Naive thymus-derived CD4-positive, alpha-beta T cell (primary cell): ENCODE results near the gene GRIN2A. TPM values are rescaled to one million over a fixed set of nuclear protein-coding genes. Genes with fewer than 3 reads are reported as not detected.

Experiments
- ATAC-seq: fragments of 150-1000 bp; cut with Tn5 transposase; 2 replicates; pipeline ENCODE4 v1.10.0; 2021; ENCODE audit warnings: mild to moderate bottlenecking, moderate library complexity
- CTCF ChIA-PET: fragments of 350-600 bp; sonication (Branson Sonifier 250); formaldehyde crosslinking; loops from one replicate; lab custom pipeline; 2021; ENCODE audit warnings: antibody characterized with exemption; lab: Charles Lee
- POLR2A ChIA-PET: fragments of 350-600 bp; sonication (Branson Sonifier 250); formaldehyde crosslinking; loops from one replicate; lab custom pipeline; 2021; ENCODE audit warnings: antibody characterized with exemption, inconsistent platforms; lab: Charles Lee
- DNase-seq, 9 donors: peaks; one replicate each; pipeline versions ENCODE4 v3.0.0 to v3.0.0-alpha.2; 2020 to 2022; ENCODE audit warnings: mixed read lengths in 1 of 9
- H3K27ac ChIP-seq: one replicate; pipeline ENCODE4 v1.7.0; 2013; ENCODE audit warnings: mild to moderate bottlenecking, low read depth, low read length, moderate library complexity
- H3K27me3 ChIP-seq, 2 donors: one replicate each; pipeline ENCODE4 v1.7.0; 2013; ENCODE audit warnings: low read length in 2 of 2, mild to moderate bottlenecking in 2 of 2, moderate library complexity in 2 of 2; ENCODE audit not compliant: control insufficient read depth in 2 of 2, insufficient read depth in 2 of 2
- H3K36me3 ChIP-seq, 3 experiments: 1 replicate in 2 of 3; 2 replicates in 1 of 3; pipeline ENCODE4 v1.7.0; 2013; ENCODE audit warnings: low read length in 3 of 3, mild to moderate bottlenecking in 3 of 3, moderate library complexity in 1 of 3; ENCODE audit not compliant: insufficient read depth in 3 of 3, control insufficient read depth in 2 of 3
- H3K4me1 ChIP-seq, 2 donors: one replicate each; pipeline ENCODE4 v1.7.0; 2013; ENCODE audit warnings: low read length in 2 of 2, mild to moderate bottlenecking in 2 of 2, moderate library complexity in 1 of 2; ENCODE audit not compliant: control insufficient read depth in 2 of 2, insufficient read depth in 2 of 2
- H3K4me3 ChIP-seq: 2 replicates; pipeline ENCODE4 v1.7.0; 2013; ENCODE audit warnings: mild to moderate bottlenecking, low read length
- H3K9me3 ChIP-seq, 3 experiments: 1 replicate in 2 of 3; 2 replicates in 1 of 3; pipeline ENCODE4 v1.7.0; 2013; ENCODE audit warnings: low read length in 3 of 3; ENCODE audit not compliant: control insufficient read depth in 2 of 3
- H3K27ac Mint-ChIP-seq, 9 donors: one replicate each; pipeline ENCODE4 v1.8.0; 2020 to 2022; ENCODE audit warnings: mixed read lengths in 9 of 9, mild to moderate bottlenecking in 8 of 9, moderate library complexity in 5 of 9, inconsistent platforms in 2 of 9
- H3K27me3 Mint-ChIP-seq, 5 donors: one replicate each; pipeline ENCODE4 v1.8.0; 2021 to 2022; ENCODE audit warnings: mixed read lengths in 5 of 5, mild to moderate bottlenecking in 1 of 5
- H3K36me3 Mint-ChIP-seq, 5 donors: one replicate each; pipeline ENCODE4 v1.8.0; 2020 to 2022; ENCODE audit warnings: mixed read lengths in 5 of 5, mild to moderate bottlenecking in 3 of 5, inconsistent platforms in 1 of 5
- H3K4me1 Mint-ChIP-seq, 7 donors: one replicate each; pipeline ENCODE4 v1.8.0; 2020 to 2022; ENCODE audit warnings: mixed read lengths in 7 of 7, mild to moderate bottlenecking in 3 of 7, inconsistent platforms in 1 of 7
- H3K4me3 Mint-ChIP-seq, 10 donors: one replicate each; pipeline ENCODE4 v1.8.0; 2020 to 2022; ENCODE audit warnings: mild to moderate bottlenecking in 10 of 10, mixed read lengths in 10 of 10, moderate library complexity in 6 of 10, inconsistent platforms in 2 of 10
- H3K9me3 Mint-ChIP-seq, 11 donors: one replicate each; pipeline ENCODE4 v1.8.0; 2020 to 2022; ENCODE audit warnings: mixed read lengths in 11 of 11, mild to moderate bottlenecking in 4 of 11, inconsistent platforms in 1 of 11, moderate library complexity in 1 of 11
- intact Hi-C, 2 donors: fragments of 100-400 bp; cut with micrococcal nuclease; formaldehyde crosslinking; loops; one replicate each; pipeline ENCODE4 v1.15.1; 2023
- polyA plus RNA-seq, 2 donors: library from polyadenylated mRNA; unstranded; fragments of 300-500 nt; fragmentation: Illumina TruSeq; gene quantifications; one replicate each; pipeline ENCODE4 v1.2.3, GENCODE V29; 2021
- total RNA-seq, 6 experiments: library from RNA in 5 of 6; stranded (reverse) in 5 of 6; gene quantifications; 1 replicate in 5 of 6; 2 replicates in 1 of 6; pipeline ENCODE4 v1.2.3 and lab custom pipeline; 2021 to 2026

Gene GRIN2A
- total and polyA plus RNA-seq, 7 experiments from 2014 or later = not detected

GRCh38 chr16:9932000-9932399, 250.2 kb downstream of the GRIN2A start:
- ATAC-seq (no peak), DNase-seq (no peak)
- no peaks in the 10 kb centered on the region for H3K4me1 ChIP-seq
- H3K4me3 ChIP-seq = no peak overlapping the region
- intact Hi-C loops = no loop called here
- H3K9me3 Mint-ChIP-seq = peaks cover 0 to 9% (median 3%) of the 10 kb centered on the region in 11 donors
- H3K9me3 ChIP-seq = no peaks in the 10 kb centered on the region
- peaks cover 0 to 3% of the 10 kb centered on the region in 2 donors for H3K27me3 ChIP-seq
- H3K27ac Mint-ChIP-seq = no peak overlapping the region
- no peak overlapping the region for H3K27ac ChIP-seq
- peaks cover 0 to 11% (median 0%) of the 10 kb centered on the region in 5 donors for H3K27me3 Mint-ChIP-seq
- no peaks in the 10 kb centered on the region for H3K36me3 ChIP-seq
- CTCF ChIA-PET = no interaction called here
- POLR2A ChIA-PET = no interaction called here
- H3K4me1 Mint-ChIP-seq = no peaks in the 10 kb centered on the region
- no peaks in the 10 kb centered on the region for H3K36me3 Mint-ChIP-seq
- no peak overlapping the region for H3K4me3 Mint-ChIP-seq

- H3K27ac ChIP-seq = no peak overlapping the region
- ChIA-PET CTCF (interaction anchor here (1.1 kb wide), 1 partner anchor 424 kb away, joined by 3 read pairs; no protein-coding TSS in a partner anchor), POLR2A (no interaction called here)
- Mint-ChIP-seq H3K27me3 (peaks cover 0 to 11% (median 0%) of the 10 kb centered on the region in 5 donors), H3K9me3 (peaks cover 0 to 9% (median 0%) of the 10 kb centered on the region in 11 donors), H3K36me3 (no peaks in the 10 kb centered on the region), H3K4me1 (no peaks in the 10 kb centered on the region), H3K4me3 (no peak overlapping the region), H3K27ac (no peak overlapping the region)
- intact Hi-C loops = no loop called here
- ATAC-seq (no peak), DNase-seq (no peak)
- no peaks in the 10 kb centered on the region for H3K9me3 ChIP-seq
- no peaks in the 10 kb centered on the region for H3K4me1 ChIP-seq
- H3K36me3 ChIP-seq = no peaks in the 10 kb centered on the region
- no peak overlapping the region for H3K4me3 ChIP-seq
- peaks cover 0 to 3% of the 10 kb centered on the region in 2 donors for H3K27me3 ChIP-seq
These were observed 252.4 kb downstream of the GRIN2A start for GRCh38 chr16:9929836-9930235.

GRCh38 chr16:9929313-9929712, 252.9 kb downstream of the GRIN2A start:
- peaks cover 0 to 3% of the 10 kb centered on the region in 2 donors for H3K27me3 ChIP-seq
- Mint-ChIP-seq H3K27me3 (peaks cover 0 to 11% (median 0%) of the 10 kb centered on the region in 5 donors), H3K4me1 (no peaks in the 10 kb centered on the region), H3K27ac (no peak overlapping the region), H3K9me3 (peaks cover 0 to 9% (median 0%) of the 10 kb centered on the region in 11 donors), H3K36me3 (no peaks in the 10 kb centered on the region), H3K4me3 (no peak overlapping the region)
- H3K4me3 ChIP-seq = no peak overlapping the region
- no peak overlapping the region for H3K27ac ChIP-seq
- H3K36me3 ChIP-seq = no peaks in the 10 kb centered on the region
- intact Hi-C loops = no loop called here
- ChIA-PET POLR2A (no interaction called here), CTCF (interaction anchor here (1.1 kb wide), 1 partner anchor 424 kb away, joined by 3 read pairs; no protein-coding TSS in a partner anchor)
- ATAC-seq = no peak
- no peak for DNase-seq
- H3K9me3 ChIP-seq = no peaks in the 10 kb centered on the region
- no peaks in the 10 kb centered on the region for H3K4me1 ChIP-seq

GRCh38 chr16:9922441-9922840, 259.8 kb downstream of the GRIN2A start:
- intact Hi-C loops = no loop called here
- peaks cover 0 to 4% (median 0%) of the 10 kb centered on the region in 5 donors for H3K27me3 Mint-ChIP-seq
- DNase-seq (no peak), ATAC-seq (no peak)
- Histone ChIP-seq H3K9me3 (no peaks in the 10 kb centered on the region), H3K4me3 (no peak overlapping the region), H3K27ac (no peak overlapping the region), H3K36me3 (no peaks in the 10 kb centered on the region), H3K4me1 (no peaks in the 10 kb centered on the region), H3K27me3 (no peaks in the 10 kb centered on the region)
- no peaks in the 10 kb centered on the region for H3K4me1 Mint-ChIP-seq
- H3K9me3 Mint-ChIP-seq = peaks cover 0 to 2% (median 0%) of the 10 kb centered on the region in 11 donors
- ChIA-PET CTCF (no interaction called here), POLR2A (no interaction called here)
- H3K36me3 Mint-ChIP-seq = no peaks in the 10 kb centered on the region
- H3K27ac Mint-ChIP-seq = no peak overlapping the region
- H3K4me3 Mint-ChIP-seq = no peak overlapping the region

DNA sequence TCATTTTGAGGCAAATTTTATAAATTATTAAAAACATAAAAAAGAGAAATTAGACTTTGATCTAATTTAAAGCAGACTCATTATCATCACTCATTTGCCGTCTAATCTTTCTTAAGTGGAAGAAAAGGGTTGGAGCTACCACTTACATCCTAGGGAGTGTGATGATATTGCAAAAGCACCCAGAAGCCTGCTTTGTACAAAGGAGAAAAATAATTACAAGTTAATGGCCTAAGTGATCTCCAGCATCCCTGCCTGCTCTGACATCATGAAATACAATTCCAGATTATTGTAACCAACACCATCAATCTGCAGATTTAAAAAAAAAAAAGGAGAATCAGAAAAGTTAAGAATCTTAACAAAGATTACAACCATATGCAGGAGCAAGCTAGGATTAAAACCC, 260.2 kb downstream of the GRIN2A start:
- no peak for ATAC-seq
- H3K27ac Mint-ChIP-seq = no peak overlapping the region
- no peak overlapping the region for H3K4me3 ChIP-seq

DNA sequence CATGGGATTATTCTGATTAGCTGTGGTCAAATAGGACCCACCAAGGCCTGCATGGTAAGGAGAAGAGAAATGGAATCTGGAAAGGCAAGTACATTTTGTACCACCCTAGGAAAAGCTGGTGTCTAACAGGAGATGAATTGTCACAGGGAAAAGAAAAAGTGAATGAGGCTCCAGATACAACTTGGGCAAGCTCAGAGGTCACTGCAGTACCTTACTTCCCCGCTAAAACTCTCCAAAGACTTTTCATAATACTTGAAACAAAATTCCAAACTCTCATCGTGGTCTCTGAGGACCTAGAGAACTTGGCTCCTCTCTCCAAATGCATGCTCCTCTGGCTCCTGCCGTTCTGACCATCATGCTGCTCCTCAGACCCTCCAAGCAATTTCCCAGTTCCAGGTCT, 262.8 kb downstream of the GRIN2A start:
- peaks cover 0 to 4% (median 0%) of the 10 kb centered on the region in 5 donors for H3K27me3 Mint-ChIP-seq
- H3K27ac Mint-ChIP-seq = no peak overlapping the region
- peaks cover 0 to 2% (median 0%) of the 10 kb centered on the region in 11 donors for H3K9me3 Mint-ChIP-seq
- Histone ChIP-seq H3K27me3 (no peaks in the 10 kb centered on the region), H3K27ac (no peak overlapping the region), H3K36me3 (no peaks in the 10 kb centered on the region), H3K4me3 (no peak overlapping the region), H3K4me1 (no peaks in the 10 kb centered on the region), H3K9me3 (no peaks in the 10 kb centered on the region)
- POLR2A ChIA-PET = no interaction called here
- CTCF ChIA-PET = no interaction called here
- DNase-seq = no peak
- H3K36me3 Mint-ChIP-seq = no peaks in the 10 kb centered on the region
- H3K4me3 Mint-ChIP-seq = no peak overlapping the region
- intact Hi-C loops = no loop called here
- no peaks in the 10 kb centered on the region for H3K4me1 Mint-ChIP-seq
- ATAC-seq = no peak

More for the DNA sequence above, 260.2 kb downstream of the GRIN2A start:
- H3K27me3 ChIP-seq = no peaks in the 10 kb centered on the region
- H3K9me3 ChIP-seq = no peaks in the 10 kb centered on the region
- H3K4me3 Mint-ChIP-seq = no peak overlapping the region
- H3K27ac ChIP-seq = no peak overlapping the region
- H3K4me1 ChIP-seq = no peaks in the 10 kb centered on the region
- peaks cover 0 to 4% (median 0%) of the 10 kb centered on the region in 5 donors for H3K27me3 Mint-ChIP-seq
- H3K4me1 Mint-ChIP-seq = no peaks in the 10 kb centered on the region
- POLR2A ChIA-PET = no interaction called here
- CTCF ChIA-PET = no interaction called here
- no peaks in the 10 kb centered on the region for H3K36me3 ChIP-seq
- H3K36me3 Mint-ChIP-seq = no peaks in the 10 kb centered on the region
- no peak for DNase-seq
- peaks cover 0 to 2% (median 0%) of the 10 kb centered on the region in 11 donors for H3K9me3 Mint-ChIP-seq
- intact Hi-C loops = no loop called here

GRCh38 chr16:9917691-9918090, 264.5 kb downstream of the GRIN2A start:
- H3K4me3 ChIP-seq = no peak overlapping the region
- ATAC-seq (no peak), DNase-seq (no peak)
- intact Hi-C loops = no loop called here
- no peaks in the 10 kb centered on the region for H3K4me1 ChIP-seq
- no peaks in the 10 kb centered on the region for H3K4me1 Mint-ChIP-seq
- H3K9me3 Mint-ChIP-seq = peaks cover 0 to 3% (median 0%) of the 10 kb centered on the region in 11 donors
- ChIA-PET POLR2A (no interaction called here), CTCF (no interaction called here)
- H3K4me3 Mint-ChIP-seq = no peak overlapping the region
- H3K36me3 Mint-ChIP-seq = no peaks in the 10 kb centered on the region
- H3K36me3 ChIP-seq = no peaks in the 10 kb centered on the region
- peaks cover 0 to 4% (median 0%) of the 10 kb centered on the region in 5 donors for H3K27me3 Mint-ChIP-seq
- no peaks in the 10 kb centered on the region for H3K27me3 ChIP-seq
- no peak overlapping the region for H3K27ac ChIP-seq
- H3K9me3 ChIP-seq = no peaks in the 10 kb centered on the region
- no peak overlapping the region for H3K27ac Mint-ChIP-seq
